Measurements from ENCODE around the gene FGF1.

The FGF1 gene

DNA sequence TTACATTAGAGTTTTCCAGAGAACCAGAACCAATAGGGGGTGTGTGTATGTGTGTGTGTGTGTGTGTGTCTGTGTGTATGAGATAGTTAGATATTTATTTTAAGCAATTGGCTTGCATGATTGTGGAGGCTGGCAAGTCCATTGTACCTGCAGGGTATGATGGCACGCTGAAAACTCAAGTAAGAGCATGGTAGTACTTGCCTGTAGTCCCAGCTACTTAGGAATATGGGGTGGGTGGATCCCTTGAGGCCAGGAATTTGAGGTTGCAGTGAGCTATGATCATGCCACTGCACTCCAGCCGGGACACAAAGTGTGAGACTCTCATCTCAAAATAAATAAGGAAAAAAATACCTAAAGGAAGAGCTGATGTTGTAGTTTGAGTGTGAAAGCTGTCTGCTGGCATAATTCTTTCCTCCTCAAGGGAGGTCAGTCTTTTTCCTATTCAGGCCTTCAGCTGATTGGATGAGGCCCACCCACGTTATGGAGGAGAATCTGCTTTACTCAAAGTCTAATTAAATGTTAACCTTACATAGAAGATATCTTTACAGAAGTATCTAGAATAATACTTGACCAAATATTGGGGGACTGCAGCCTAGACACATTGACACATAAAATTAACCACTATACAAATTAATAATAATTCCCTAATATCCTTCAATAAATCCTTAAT, 107.6 kb downstream of the FGF1 start:
- DNase-seq (ENCODE audit: low spot score) = no peak

- DNase-seq (ENCODE audit: low spot score) = no peak
These were observed 109.1 kb downstream of the FGF1 start for GRCh38 chr5:142576804-142577203.

GRCh38 chr5:142576303-142576702, 109.6 kb downstream of the FGF1 start:
- no peak for DNase-seq (ENCODE audit: low spot score)

- no peak for DNase-seq (ENCODE audit: low spot score)
These were observed 113.9 kb downstream of the FGF1 start for GRCh38 chr5:142572006-142572405.

GRCh38 chr5:142571371-142571770, 114.5 kb downstream of the FGF1 start:
- DNase-seq (ENCODE audit: low spot score) = no peak

DNA sequence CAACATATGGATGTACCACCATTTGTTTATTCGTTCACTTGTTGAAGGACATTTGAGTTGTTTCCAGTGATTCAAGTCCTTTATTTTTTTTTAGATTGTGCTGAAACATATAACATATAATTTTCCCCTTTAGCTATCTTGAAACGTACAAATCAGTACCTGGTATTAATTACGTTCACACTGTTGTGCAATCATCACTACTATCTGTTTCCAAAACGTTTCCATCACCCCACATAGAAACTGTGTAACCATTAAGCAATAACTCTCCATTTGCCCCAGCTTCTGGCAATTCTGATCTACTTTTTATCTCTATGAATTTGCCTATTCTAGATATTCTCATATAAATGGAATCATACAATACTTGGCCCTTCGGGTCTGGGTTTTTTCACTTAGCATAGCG, 116.0 kb downstream of the FGF1 start:
- DNase-seq (ENCODE audit: low spot score) = no peak

- DNase-seq (ENCODE audit: low spot score) = no peak
These were observed 116.9 kb downstream of the FGF1 start for GRCh38 chr5:142568996-142569335.

GRCh38 chr5:142568283-142568995, 117.5 kb downstream of the FGF1 start:
- DNase-seq (ENCODE audit: low spot score) = no peak

GRCh38 chr5:142561486-142562097, 124.3 kb downstream of the FGF1 start:
- DNase-seq (ENCODE audit: low spot score) = no peak

DNA sequence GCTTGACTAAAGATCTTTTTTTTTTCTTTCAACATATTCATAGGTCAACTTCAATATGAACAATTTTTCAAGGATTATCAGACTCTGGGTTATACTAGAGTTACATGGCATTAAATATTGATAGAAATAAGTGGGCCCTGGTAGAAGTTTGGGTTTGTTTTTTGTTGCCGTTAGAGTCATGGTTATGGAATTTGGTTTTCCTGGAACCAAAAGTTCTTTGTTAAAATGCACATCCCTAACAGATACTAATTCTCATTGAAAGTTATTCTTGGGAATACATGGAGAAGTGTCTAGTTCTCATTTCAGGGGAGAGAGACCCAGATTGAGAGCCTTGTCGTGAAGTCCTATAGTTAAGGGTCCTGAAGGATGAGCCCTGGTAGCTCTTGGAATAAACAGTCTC, 124.9 kb downstream of the FGF1 start:
- no peak for DNase-seq (ENCODE audit: low spot score)

GRCh38 chr5:142552107-142552506, 133.8 kb downstream of the FGF1 start:
- no peak for DNase-seq (ENCODE audit: low spot score)

- no peak for DNase-seq (ENCODE audit: low spot score)
These were observed 134.4 kb downstream of the FGF1 start for GRCh38 chr5:142551338-142552067.

GRCh38 chr5:142550471-142550870, 135.4 kb downstream of the FGF1 start:
- no peak for DNase-seq (ENCODE audit: low spot score)

DNA sequence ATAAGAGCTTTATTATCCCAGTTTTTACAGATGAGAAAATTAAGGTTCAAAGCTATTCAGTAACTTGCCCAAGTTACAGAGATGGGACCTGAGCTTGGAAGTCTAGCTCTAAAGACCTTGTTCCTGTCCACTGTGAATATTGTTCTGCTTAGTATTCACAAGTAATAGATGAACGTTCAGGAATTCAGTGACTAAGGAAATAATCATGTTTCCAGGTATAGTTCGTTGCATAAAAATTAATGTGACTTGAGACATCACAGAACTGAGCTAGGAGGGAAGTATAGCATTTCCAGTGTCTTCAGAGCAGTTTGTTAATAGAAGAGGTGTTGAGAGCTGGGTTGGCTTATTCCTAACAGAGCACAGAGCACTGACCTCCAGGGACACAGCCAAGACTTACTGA, 136.1 kb downstream of the FGF1 start:
- DNase-seq (ENCODE audit: low spot score) = no peak

DNA sequence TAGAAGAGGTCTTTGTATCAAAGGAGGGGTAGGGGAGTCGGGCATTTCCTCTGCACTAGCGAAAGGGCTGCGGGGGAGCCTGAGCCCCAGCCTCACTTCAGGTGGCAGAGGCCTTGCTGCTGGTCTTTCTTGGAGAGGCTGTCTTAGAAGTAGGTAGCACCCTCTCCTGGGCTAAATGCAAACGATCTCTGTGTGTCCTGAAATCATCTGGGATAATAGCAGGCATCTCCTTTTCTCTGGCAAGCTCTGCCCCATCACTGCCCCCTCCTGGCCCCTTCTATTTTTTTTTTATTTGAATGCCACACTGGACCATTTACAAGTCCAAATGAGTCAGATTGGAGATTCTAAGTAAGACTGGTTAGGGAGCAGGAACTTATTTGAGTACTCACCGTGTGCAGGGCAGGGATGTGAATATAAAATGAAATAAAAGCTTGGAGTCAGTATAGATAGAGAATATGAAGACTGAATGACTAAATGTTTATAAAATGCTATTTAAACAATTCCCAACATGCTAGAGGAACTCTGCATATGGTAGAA, 137.1 kb downstream of the FGF1 start:
- peak; percentile 67 for DNase-seq (ENCODE audit: low spot score)

- no peak for DNase-seq (ENCODE audit: low spot score)
These were observed 138.2 kb downstream of the FGF1 start for GRCh38 chr5:142547445-142548380.

- DNase-seq (ENCODE audit: low spot score) = no peak
These were observed 140.1 kb downstream of the FGF1 start for GRCh38 chr5:142545650-142546322.

- no peak for DNase-seq (ENCODE audit: low spot score)
These were observed 140.8 kb downstream of the FGF1 start for GRCh38 chr5:142544946-142545649.

GRCh38 chr5:142544071-142544753, 141.7 kb downstream of the FGF1 start:
- DNase-seq (ENCODE audit: low spot score) = no peak

DNA sequence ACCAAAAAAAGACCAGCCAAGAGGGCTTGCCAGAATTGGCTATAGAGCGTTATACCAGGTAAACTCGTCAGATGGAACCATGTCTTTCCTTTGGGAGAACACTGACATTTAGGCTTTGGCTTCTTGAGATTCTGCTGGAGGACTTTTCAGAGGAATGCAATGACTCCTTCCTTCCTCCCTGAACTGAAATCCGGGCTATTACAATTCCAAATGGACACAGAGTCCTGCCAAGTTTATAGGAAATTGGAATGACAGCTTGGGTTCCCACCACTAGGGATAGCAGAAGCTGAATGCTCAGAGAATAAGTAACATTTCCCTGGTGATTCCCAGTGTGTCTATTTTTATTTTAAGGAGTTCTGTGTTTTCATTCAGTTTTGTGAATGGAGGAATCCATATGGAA, 143.0 kb downstream of the FGF1 start:
- DNase-seq (ENCODE audit: low spot score) = peak; percentile 11

Data from globus pallidus (tissue), 1 donor.